Stomach (tissue), 9 donors: ENCODE data around the gene CRTAC1. TPM values are rescaled to one million over a fixed set of nuclear protein-coding genes. Genes with fewer than 3 reads are reported as not detected.

Experiments
- DNase-seq, 2 donors: peaks; one replicate each; pipeline versions ENCODE4 v3.0.0 to v3.0.0-alpha.2; 2013 to 2019
- H3K27ac ChIP-seq, 5 donors: fragments of 200-600 bp in 4 of 5; sonication (generic) in 4 of 5; one replicate each; pipeline ENCODE4 v1.5.1; 2013 to 2019; ENCODE audit warnings: mild to moderate bottlenecking in 1 of 5, moderate library complexity in 1 of 5
- H3K27me3 ChIP-seq, 3 donors: fragments of 200-600 bp; sonication (generic); one replicate each; pipeline ENCODE4 v1.5.1; 2017 to 2019; ENCODE audit warnings: mixed run types in 1 of 3
- H3K36me3 ChIP-seq, 4 donors: fragments of 200-600 bp; sonication (generic); 1 replicate in 3 of 4; 2 replicates in 1 of 4; pipeline ENCODE4 v1.5.1; 2016 to 2019
- H3K4me1 ChIP-seq, 4 donors: fragments of 200-600 bp; sonication (generic); one replicate each; pipeline ENCODE4 v1.5.1; 2016 to 2019
- H3K4me3 ChIP-seq, 4 donors: fragments of 200-600 bp; sonication (generic) in 3 of 4; one replicate each; pipeline ENCODE4 v1.5.1; 2016 to 2019; ENCODE audit warnings: mild to moderate bottlenecking in 1 of 4
- H3K9me3 ChIP-seq, 4 donors: fragments of 200-600 bp; sonication (generic); one replicate each; pipeline ENCODE4 v1.5.1; 2016 to 2019
- CTCF ChIP-seq, 7 experiments: fragments of 450-650 bp in 4 of 7; fragments of 200-600 bp in 3 of 7; sonication (generic) in 3 of 7; IDR thresholded peaks; one replicate each; pipeline ENCODE4 v1.5.1; 2016 to 2019; ENCODE audit warnings: antibody characterized with exemption in 7 of 7, control low read depth in 2 of 7, mild to moderate bottlenecking in 1 of 7
- EP300 ChIP-seq: sonication (generic); formaldehyde crosslinking; IDR thresholded peaks from one replicate; pipeline ENCODE4 v1.6.1; 2017; ENCODE audit warnings: antibody characterized with exemption
- POLR2A ChIP-seq, 4 donors: fragments of 450-650 bp; IDR thresholded peaks; one replicate each; pipeline ENCODE4 v1.6.1; 2016; ENCODE audit warnings: antibody characterized with exemption in 4 of 4, control low read depth in 2 of 4, mild to moderate bottlenecking in 1 of 4, moderate library complexity in 1 of 4
- POLR2AphosphoS5 ChIP-seq, 3 donors: sonication (generic); formaldehyde crosslinking; IDR thresholded peaks; one replicate each; pipeline ENCODE4 v1.6.1; 2016; ENCODE audit warnings: antibody characterized with exemption in 3 of 3
- WGBS, 5 donors: extraction: QIAGEN DNeasy Blood & Tissue Kit in 3 of 5; methylation state at CpG; one replicate each; pipeline versions ENCODE4 v1.1.5 to v1.1.7; 2013 to 2018; 5-methylcytosine and 5-hydroxymethylcytosine counted together
- intact Hi-C: fragments of 100-400 bp; cut with DNase I; formaldehyde crosslinking; loops from one replicate; pipeline ENCODE4 v1.15.1; 2023; ENCODE audit warnings: low total_unique reads
- polyA plus RNA-seq, 3 donors: library from polyadenylated mRNA; stranded (reverse); fragments of 200-250 nt; gene quantifications; one replicate each; pipeline ENCODE4 v1.2.3, GENCODE V29; 2013
- total RNA-seq, 5 donors: library from RNA; depleted of rRNA; stranded (reverse); fragments of >200 nt; gene quantifications; one replicate each; pipeline versions ENCODE4 v1.1.0 to v1.2.3, GENCODE V29; 2014 to 2016
- donor health status: healthy with polysubstance abuse.
- donor health status: Bipolar disorder and iron deficiency.
- donor health status: healthy.

The CRTAC1 gene
- total and polyA plus RNA-seq, 8 donors, result 0.06 to 21.4 (median 0.77) TPM; not detected in 2

- Histone ChIP-seq H3K9me3 (no peaks in the 10 kb centered on the region), H3K27ac (no peak overlapping the region), H3K27me3 (peaks cover 0 to 65% (median 7%) of the 10 kb centered on the region in 3 donors), H3K4me3 (no peak overlapping the region), H3K4me1 (no peaks in the 10 kb centered on the region), H3K36me3 (no peaks in the 10 kb centered on the region)
- no peak for DNase-seq
- intact Hi-C loops, result no loop called here
- 44 to 60% (median 53%) methylated on average over 4 of the region's 4 CpGs for WGBS, 5 donors
- TF ChIP-seq EP300, result no peak
- no peak for TF ChIP-seq POLR2A (IDR thresholded peaks at IDR 0.05)
- TF ChIP-seq CTCF (IDR thresholded peaks at IDR 0.05), result no peak
- no peak for TF ChIP-seq POLR2AphosphoS5 (IDR thresholded peaks at IDR 0.05)
Observed at GRCh38 chr10:97960269-97961056, 70.0 kb downstream of the CRTAC1 start.

GRCh38 chr10:97949462-97949861, 81.0 kb downstream of the CRTAC1 start:
- H3K9me3 ChIP-seq, result peaks cover 0 to 38% (median 6%) of the 10 kb centered on the region in 4 donors
- intact Hi-C loops, result no loop called here
- no peak for TF ChIP-seq POLR2AphosphoS5 (IDR thresholded peaks at IDR 0.05)
- no peak for TF ChIP-seq CTCF (IDR thresholded peaks at IDR 0.05)
- TF ChIP-seq POLR2A (IDR thresholded peaks at IDR 0.05), result no peak
- TF ChIP-seq EP300, result no peak
- no peak for DNase-seq
- H3K27ac ChIP-seq, result no peak overlapping the region
- peaks cover 0 to 22% (median 3%) of the 10 kb centered on the region in 3 donors for H3K27me3 ChIP-seq
- no peaks in the 10 kb centered on the region for H3K4me1 ChIP-seq
- 66 to 84% (median 77%) methylated on average over 4 of the region's 4 CpGs for WGBS, 5 donors
- H3K4me3 ChIP-seq, result no peak overlapping the region
- no peaks in the 10 kb centered on the region for H3K36me3 ChIP-seq

GRCh38 chr10:97948822-97949221, 81.6 kb downstream of the CRTAC1 start:
- H3K36me3 ChIP-seq, result no peaks in the 10 kb centered on the region
- no peak for TF ChIP-seq POLR2AphosphoS5 (IDR thresholded peaks at IDR 0.05)
- no peak for TF ChIP-seq CTCF (IDR thresholded peaks at IDR 0.05)
- TF ChIP-seq EP300, result no peak
- no peak for TF ChIP-seq POLR2A (IDR thresholded peaks at IDR 0.05)
- no peak overlapping the region for H3K4me3 ChIP-seq
- no peak for DNase-seq
- no peaks in the 10 kb centered on the region for H3K4me1 ChIP-seq
- peaks cover 0 to 21% (median 3%) of the 10 kb centered on the region in 3 donors for H3K27me3 ChIP-seq
- intact Hi-C loops, result no loop called here
- H3K9me3 ChIP-seq, result peaks cover 0 to 45% (median 9%) of the 10 kb centered on the region in 4 donors
- no peak overlapping the region for H3K27ac ChIP-seq
- WGBS, 5 donors, result 29 to 62% (median 49%) methylated on average over 4 of the region's 4 CpGs

GRCh38 chr10:97944772-97945171, 85.6 kb downstream of the CRTAC1 start:
- DNase-seq, result no peak
- Histone ChIP-seq H3K36me3 (no peaks in the 10 kb centered on the region), H3K4me1 (no peaks in the 10 kb centered on the region), H3K9me3 (peaks cover 0 to 56% (median 11%) of the 10 kb centered on the region in 4 donors), H3K4me3 (no peak overlapping the region), H3K27ac (no peak overlapping the region), H3K27me3 (peaks cover 0 to 32% (median 0%) of the 10 kb centered on the region in 3 donors)
- intact Hi-C loops, result no loop called here
- no peak for TF ChIP-seq EP300
- TF ChIP-seq CTCF (IDR thresholded peaks at IDR 0.05), result no peak
- no peak for TF ChIP-seq POLR2A (IDR thresholded peaks at IDR 0.05)
- no peak for TF ChIP-seq POLR2AphosphoS5 (IDR thresholded peaks at IDR 0.05)
